HepG2 (cell line): ENCODE results near the gene SNAP23. TPM values are rescaled to one million over a fixed set of nuclear protein-coding genes. Genes with fewer than 3 reads are reported as not detected.

Source experiments
- CBX5 ChIP-seq: sonication (generic); formaldehyde crosslinking; IDR thresholded peaks from 2 replicates; pipeline ENCODE4 v1.4.0; 2020; ENCODE audit warnings: missing genetic modification reagents, borderline replicate concordance
- FIP1L1 ChIP-seq: fragments of 200-400 bp; formaldehyde crosslinking; IDR thresholded peaks from 2 replicates; pipeline ENCODE4 v1.6.1; 2018; ENCODE audit warnings: low read depth, mild to moderate bottlenecking, low read length, moderate library complexity, borderline replicate concordance; ENCODE audit not compliant: insufficient read depth
- GLI4 ChIP-seq: sonication (generic); formaldehyde crosslinking; IDR thresholded peaks from 2 replicates; pipeline ENCODE4 v1.5.1; 2020; ENCODE audit warnings: missing genetic modification reagents, mild to moderate bottlenecking, moderate library complexity, borderline replicate concordance
- HIVEP1 ChIP-seq: sonication (generic); formaldehyde crosslinking; IDR thresholded peaks from 2 replicates; pipeline ENCODE4 v1.4.0; 2020; ENCODE audit warnings: mild to moderate bottlenecking, missing genetic modification reagents
- MIER2 ChIP-seq: IDR thresholded peaks from 2 replicates; pipeline ENCODE4 v1.6.1; 2016; ENCODE audit warnings: missing biosample characterization, missing genetic modification reagents
- NAIF1 ChIP-seq: sonication (generic); formaldehyde crosslinking; IDR thresholded peaks from 2 replicates; pipeline ENCODE4 v1.5.0; 2020; ENCODE audit warnings: mild to moderate bottlenecking, missing genetic modification reagents, borderline replicate concordance
- NKX3-1 ChIP-seq: sonication (generic); formaldehyde crosslinking; IDR thresholded peaks from 2 replicates; pipeline ENCODE4 v1.5.0; 2020; ENCODE audit warnings: missing genetic modification reagents
- PHF21A ChIP-seq: sonication (generic); formaldehyde crosslinking; IDR thresholded peaks from 2 replicates; pipeline ENCODE4 v1.5.0; 2020; ENCODE audit warnings: mild to moderate bottlenecking, missing genetic modification reagents
- PHF5A ChIP-seq: IDR thresholded peaks from one replicate; pipeline ENCODE4 v1.6.1; 2018; ENCODE audit warnings: low read depth, missing genetic modification reagents; ENCODE audit not compliant: unreplicated experiment
- RFX5 ChIP-seq: IDR thresholded peaks from 2 replicates; pipeline ENCODE4 v1.6.1; 2011; ENCODE audit warnings: low read depth, low read length, improper control_type of control experiment
- RNF2 ChIP-seq: fragments of 450-650 bp; conservative IDR thresholded peaks from 2 replicates; pipeline ENCODE4 v1.6.1; 2016; ENCODE audit warnings: low read depth
- SNAPC2 ChIP-seq: sonication (generic); formaldehyde crosslinking; IDR thresholded peaks from 2 replicates; pipeline ENCODE4 v1.8.1; 2022; ENCODE audit warnings: mild to moderate bottlenecking, missing genetic modification reagents
- TBL1XR1 ChIP-seq: fragments of 150-350 bp; IDR thresholded peaks from 2 replicates; pipeline ENCODE4 v1.6.1; 2014; ENCODE audit warnings: borderline replicate concordance, low read length; ENCODE audit not compliant: partially characterized antibody
- ZFY ChIP-seq: sonication (generic); formaldehyde crosslinking; IDR thresholded peaks from 2 replicates; pipeline ENCODE4 v1.4.0; 2020; ENCODE audit warnings: missing genetic modification reagents
- ZNF572 ChIP-seq: sonication (generic); formaldehyde crosslinking; IDR thresholded peaks from 2 replicates; pipeline ENCODE4 v1.5.1; 2020; ENCODE audit warnings: mild to moderate bottlenecking, missing genetic modification reagents
- ZNF784 ChIP-seq: sonication (generic); formaldehyde crosslinking; IDR thresholded peaks from 2 replicates; pipeline ENCODE4 v1.5.1; 2020; ENCODE audit warnings: missing genetic modification reagents, mild to moderate bottlenecking, borderline replicate concordance
- polyA plus RNA-seq, 8 experiments: library from polyadenylated mRNA; depleted of rRNA in 3 of 8; stranded (reverse) in 7 of 8; unstranded in 1 of 8; fragments of >200 nt; fragmentation: Illumina TruSeq in 4 of 8; extraction: Trizol in 4 of 8; gene quantifications; 2 replicates each; pipeline versions ENCODE4 v1.2.1 to v1.2.3, GENCODE V29; 2011 to 2016; ENCODE audit warnings: low read depth in 4 of 8, missing spikeins in 1 of 8, mixed read lengths in 1 of 8; ENCODE audit not compliant: insufficient read depth in 1 of 8
- total RNA-seq, 5 experiments: library from RNA; depleted of rRNA; stranded (reverse); fragments of >200 nt; fragmentation: Illumina TruSeq; extraction: Trizol; gene quantifications; 2 replicates each; pipeline ENCODE4 v1.2.3, GENCODE V29; 2016; ENCODE audit warnings: low read depth in 1 of 5
- TF ChIP-seq, protein P1 (sequence below), 2 experiments: sonication (generic) in 1 of 2; formaldehyde crosslinking in 1 of 2; IDR thresholded peaks; 2 replicates each; pipeline versions ENCODE4 v1.4.0 to v1.6.1; 2016 to 2020; ENCODE audit warnings: borderline replicate concordance in 1 of 2, low read depth in 1 of 2, mild to moderate bottlenecking in 1 of 2, missing genetic modification reagents in 1 of 2
- TF ChIP-seq, protein P2 (sequence below): sonication (generic); formaldehyde crosslinking; IDR thresholded peaks from 2 replicates; pipeline ENCODE4 v1.4.0; 2020; ENCODE audit warnings: missing genetic modification reagents

Gene SNAP23
- total and polyA plus RNA-seq, 2 of the 13 experiments (the other 11 are each of a cell fraction or from before 2014, with no cell fraction given) = 37.0 to 101 TPM

DNA sequence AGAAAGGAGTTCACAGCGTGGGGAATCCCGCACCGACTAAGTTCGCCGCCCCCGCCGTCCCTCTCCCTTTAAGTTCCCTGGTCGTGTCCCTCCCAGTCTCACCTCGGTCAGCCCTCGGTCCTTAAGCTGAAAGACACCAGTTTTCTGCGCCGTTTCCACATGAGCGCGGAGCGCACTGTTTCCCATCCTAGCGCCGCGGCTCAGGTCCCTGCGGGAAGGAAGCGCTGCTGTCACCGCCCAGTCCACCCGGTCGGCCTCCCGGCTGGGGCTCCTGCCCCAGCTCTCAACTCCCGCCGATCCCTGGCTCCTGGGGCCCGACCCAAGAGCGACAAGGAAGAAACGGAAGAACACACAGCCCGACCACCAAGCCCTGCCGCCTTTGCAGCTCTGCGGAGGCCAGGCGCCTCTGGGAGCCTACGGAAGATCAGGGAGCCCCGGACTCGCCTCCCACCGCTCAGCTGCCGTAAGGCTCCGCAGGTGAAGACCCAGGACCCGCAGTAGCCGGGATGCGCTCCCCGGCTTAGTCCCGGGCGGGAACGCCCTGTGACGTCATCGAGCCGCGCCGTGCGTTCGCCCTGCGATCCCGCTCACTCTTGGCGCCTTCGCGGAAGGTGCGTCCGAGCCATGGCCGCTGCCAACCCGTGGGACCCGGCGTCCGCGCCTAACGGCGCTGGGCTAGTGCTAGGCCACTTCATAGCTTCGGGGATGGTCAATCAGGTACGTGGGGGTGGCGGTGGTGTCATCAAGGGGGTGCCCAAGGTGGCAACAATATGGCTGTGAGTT, 53.0 kb downstream of the SNAP23 start, which contains the start of the genes HAUS2 and LRRC57 (continued):
- TF ChIP-seq, protein P1, sequence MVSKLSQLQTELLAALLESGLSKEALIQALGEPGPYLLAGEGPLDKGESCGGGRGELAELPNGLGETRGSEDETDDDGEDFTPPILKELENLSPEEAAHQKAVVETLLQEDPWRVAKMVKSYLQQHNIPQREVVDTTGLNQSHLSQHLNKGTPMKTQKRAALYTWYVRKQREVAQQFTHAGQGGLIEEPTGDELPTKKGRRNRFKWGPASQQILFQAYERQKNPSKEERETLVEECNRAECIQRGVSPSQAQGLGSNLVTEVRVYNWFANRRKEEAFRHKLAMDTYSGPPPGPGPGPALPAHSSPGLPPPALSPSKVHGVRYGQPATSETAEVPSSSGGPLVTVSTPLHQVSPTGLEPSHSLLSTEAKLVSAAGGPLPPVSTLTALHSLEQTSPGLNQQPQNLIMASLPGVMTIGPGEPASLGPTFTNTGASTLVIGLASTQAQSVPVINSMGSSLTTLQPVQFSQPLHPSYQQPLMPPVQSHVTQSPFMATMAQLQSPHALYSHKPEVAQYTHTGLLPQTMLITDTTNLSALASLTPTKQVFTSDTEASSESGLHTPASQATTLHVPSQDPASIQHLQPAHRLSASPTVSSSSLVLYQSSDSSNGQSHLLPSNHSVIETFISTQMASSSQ (IDR thresholded peaks at IDR 0.05; ENCODE audit: low read depth) = no peak
- TF ChIP-seq, protein P1 (CRISPR knock-in tag; IDR thresholded peaks at IDR 0.05; ENCODE audit: borderline replicate concordance) = peak; percentile 58; the same call in 1 of the 2 replicates
- no peak for TF ChIP-seq SNAPC2 (CRISPR knock-in tag)
- TF ChIP-seq CBX5 (CRISPR knock-in tag) = no peak
- TF ChIP-seq RFX5 = peak; percentile 66; the same call in 1 of the 2 replicates
- peak; percentile 71; the same call in 1 of the 2 replicates for TF ChIP-seq NAIF1 (CRISPR knock-in tag)
- no peak for TF ChIP-seq FIP1L1
- no peak for TF ChIP-seq RNF2
- no peak for TF ChIP-seq TBL1XR1
- TF ChIP-seq ZNF572 = peak; percentile 46; the same call in 1 of the 2 replicates
- peak; percentile 90 for TF ChIP-seq ZFY
- 0 out of 2 replicates have a peak, but pooled peaks have one; percentile 37 for TF ChIP-seq GLI4 (CRISPR knock-in tag)
- peak; percentile 47; the same call in 1 of the 2 replicates for TF ChIP-seq PHF21A
- TF ChIP-seq MIER2 = no peak
- peak; percentile 79 for TF ChIP-seq HIVEP1 (CRISPR knock-in tag)
- peak; percentile 49 for TF ChIP-seq PHF5A (CRISPR knock-in tag)
- peak; percentile 80 for TF ChIP-seq NKX3-1 (CRISPR knock-in tag)
- peak; percentile 93 for TF ChIP-seq ZNF784 (CRISPR knock-in tag)
- TF ChIP-seq, protein P2, sequence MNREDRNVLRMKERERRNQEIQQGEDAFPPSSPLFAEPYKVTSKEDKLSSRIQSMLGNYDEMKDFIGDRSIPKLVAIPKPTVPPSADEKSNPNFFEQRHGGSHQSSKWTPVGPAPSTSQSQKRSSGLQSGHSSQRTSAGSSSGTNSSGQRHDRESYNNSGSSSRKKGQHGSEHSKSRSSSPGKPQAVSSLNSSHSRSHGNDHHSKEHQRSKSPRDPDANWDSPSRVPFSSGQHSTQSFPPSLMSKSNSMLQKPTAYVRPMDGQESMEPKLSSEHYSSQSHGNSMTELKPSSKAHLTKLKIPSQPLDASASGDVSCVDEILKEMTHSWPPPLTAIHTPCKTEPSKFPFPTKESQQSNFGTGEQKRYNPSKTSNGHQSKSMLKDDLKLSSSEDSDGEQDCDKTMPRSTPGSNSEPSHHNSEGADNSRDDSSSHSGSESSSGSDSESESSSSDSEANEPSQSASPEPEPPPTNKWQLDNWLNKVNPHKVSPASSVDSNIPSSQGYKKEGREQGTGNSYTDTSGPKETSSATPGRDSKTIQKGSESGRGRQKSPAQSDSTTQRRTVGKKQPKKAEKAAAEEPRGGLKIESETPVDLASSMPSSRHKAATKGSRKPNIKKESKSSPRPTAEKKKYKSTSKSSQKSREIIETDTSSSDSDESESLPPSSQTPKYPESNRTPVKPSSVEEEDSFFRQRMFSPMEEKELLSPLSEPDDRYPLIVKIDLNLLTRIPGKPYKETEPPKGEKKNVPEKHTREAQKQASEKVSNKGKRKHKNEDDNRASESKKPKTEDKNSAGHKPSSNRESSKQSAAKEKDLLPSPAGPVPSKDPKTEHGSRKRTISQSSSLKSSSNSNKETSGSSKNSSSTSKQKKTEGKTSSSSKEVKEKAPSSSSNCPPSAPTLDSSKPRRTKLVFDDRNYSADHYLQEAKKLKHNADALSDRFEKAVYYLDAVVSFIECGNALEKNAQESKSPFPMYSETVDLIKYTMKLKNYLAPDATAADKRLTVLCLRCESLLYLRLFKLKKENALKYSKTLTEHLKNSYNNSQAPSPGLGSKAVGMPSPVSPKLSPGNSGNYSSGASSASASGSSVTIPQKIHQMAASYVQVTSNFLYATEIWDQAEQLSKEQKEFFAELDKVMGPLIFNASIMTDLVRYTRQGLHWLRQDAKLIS (CRISPR knock-in tag) = no peak
